H1 (cell line): ENCODE results near the gene PRRX2. TPM values are rescaled to one million over a fixed set of nuclear protein-coding genes. Genes with fewer than 3 reads are reported as not detected.
A peak's percentile ranks its signal among the peaks of the same experiment; 100 is the strongest.

ENCODE experiments used
- CTCF ChIA-PET: fragments of 300-600 bp; sonication (Branson Sonifier 250); formaldehyde crosslinking; loops from one replicate; lab custom pipeline; 2021; ENCODE audit not compliant: partially characterized antibody; lab: Charles Lee
- POLR2A ChIA-PET: fragments of 300-600 bp; sonication (Branson Sonifier 250); formaldehyde crosslinking; loops from one replicate; lab custom pipeline; 2021; ENCODE audit warnings: inconsistent platforms; ENCODE audit not compliant: partially characterized antibody; lab: Charles Lee
- DNase-seq, 2 experiments: peaks; one replicate each; pipeline versions ENCODE4 v3.0.0 to v3.0.0-alpha.2; 2010 to 2022; ENCODE audit warnings: low spot score in 2 of 2, low read depth in 1 of 2, mixed read lengths in 1 of 2
- FAIRE-seq: peaks from 2 replicates; lab custom pipeline; 2011; peaks lifted over from hg19 to GRCh38; lab: Jason Lieb, UNC
- H2AFZ ChIP-seq: 2 replicates; pipeline ENCODE4 v1.8.1; 2012; ENCODE audit warnings: low read length, inconsistent platforms
- H2AK5ac ChIP-seq: 2 replicates; pipeline ENCODE4 v1.6.1; 2013; ENCODE audit warnings: low read depth, low read length
- H2BK120ac ChIP-seq: replicated peaks from 2 replicates; pipeline ENCODE3; 2013; ENCODE audit warnings: low read depth, low read length, inconsistent platforms
- H2BK12ac ChIP-seq: 2 replicates; pipeline ENCODE4 v1.6.1; 2013; ENCODE audit warnings: low read depth, low read length
- H2BK15ac ChIP-seq: 2 replicates; pipeline ENCODE4 v1.6.1; 2013; ENCODE audit warnings: low read length
- H2BK20ac ChIP-seq: 2 replicates; pipeline ENCODE4 v1.6.1; 2013; ENCODE audit warnings: low read length
- H2BK5ac ChIP-seq: 2 replicates; pipeline ENCODE4 v1.6.1; 2013; ENCODE audit warnings: low read depth, low read length
- H3K14ac ChIP-seq: 2 replicates; pipeline ENCODE4 v1.6.1; 2013; ENCODE audit warnings: inconsistent platforms; ENCODE audit not compliant: insufficient read length
- H3K18ac ChIP-seq: 2 replicates; pipeline ENCODE4 v1.6.1; 2013; ENCODE audit warnings: low read length; ENCODE audit errors: extremely low read depth
- H3K23ac ChIP-seq: 2 replicates; pipeline ENCODE4 v1.6.1; 2013; ENCODE audit warnings: inconsistent platforms; ENCODE audit not compliant: insufficient read length
- H3K23me2 ChIP-seq: 2 replicates; pipeline ENCODE4 v1.6.1; 2013; ENCODE audit warnings: low read depth, low read length
- H3K27ac ChIP-seq: 2 replicates; pipeline ENCODE4 v1.6.1; 2011; ENCODE audit warnings: low read depth, low read length, inconsistent platforms
- H3K27me3 ChIP-seq, 4 experiments: replicated peaks in 1 of 4; 1 replicate in 1 of 4; 2 replicates in 3 of 4; pipeline versions ENCODE4 v1.6.1 to v1.8.1; 2011 to 2013; ENCODE audit warnings: low read length in 3 of 4, mild to moderate bottlenecking in 3 of 4, inconsistent platforms in 2 of 4, mixed read lengths in 2 of 4, moderate library complexity in 1 of 4; ENCODE audit not compliant: control insufficient read depth in 3 of 4, insufficient read depth in 3 of 4; ENCODE audit errors: extremely low read depth in 1 of 4
- H3K36me3 ChIP-seq, 4 experiments: 2 replicates each; pipeline versions ENCODE4 v1.6.1 to v1.8.1; 2011 to 2013; ENCODE audit warnings: mild to moderate bottlenecking in 4 of 4, low read length in 3 of 4, moderate library complexity in 2 of 4, control low read depth in 1 of 4, inconsistent platforms in 1 of 4; ENCODE audit not compliant: insufficient read depth in 4 of 4, control insufficient read depth in 2 of 4
- H3K4ac ChIP-seq: replicated peaks from 2 replicates; pipeline ENCODE3; 2013; ENCODE audit warnings: low read length, low read depth, mixed read lengths, inconsistent platforms; ENCODE audit not compliant: insufficient read length
- H3K4me1 ChIP-seq, 4 experiments: replicated peaks in 1 of 4; 1 replicate in 1 of 4; 2 replicates in 3 of 4; pipeline versions ENCODE4 v1.6.1 to v1.8.1; 2011 to 2013; ENCODE audit warnings: low read length in 3 of 4, inconsistent platforms in 2 of 4, mixed read lengths in 1 of 4; ENCODE audit not compliant: insufficient read depth in 4 of 4, control insufficient read depth in 3 of 4
- H3K4me2 ChIP-seq, 2 experiments: 2 replicates each; pipeline versions ENCODE4 v1.6.1 to v1.8.1; 2011 to 2013; ENCODE audit warnings: low read depth in 2 of 2, low read length in 2 of 2, control low read depth in 1 of 2, inconsistent platforms in 1 of 2, mild to moderate bottlenecking in 1 of 2; ENCODE audit not compliant: insufficient read depth in 1 of 2
- H3K4me3 ChIP-seq, 4 experiments: fragments of 200-600, 300-600 bp in 1 of 4; sonication (generic), shearing (Covaris generic), sonication (Bioruptor Twin) in 1 of 4; 2 replicates each; pipeline versions ENCODE4 v1.5.1 to v1.8.1; 2011 to 2016; ENCODE audit warnings: low read length in 4 of 4, low read depth in 3 of 4, control low read depth in 2 of 4, inconsistent platforms in 2 of 4, mild to moderate bottlenecking in 2 of 4, mixed read lengths in 1 of 4, moderate library complexity in 1 of 4; ENCODE audit not compliant: insufficient read depth in 2 of 4; ENCODE audit errors: extremely low read depth in 1 of 4
- H3K56ac ChIP-seq: replicated peaks from 2 replicates; pipeline ENCODE3; 2013; ENCODE audit warnings: low read depth, mild to moderate bottlenecking, mixed read lengths, low read length, inconsistent platforms; ENCODE audit not compliant: insufficient read length
- H3K79me1 ChIP-seq: 2 replicates; pipeline ENCODE4 v1.6.1; 2013; ENCODE audit warnings: low read depth, low read length, control low read depth
- H3K79me2 ChIP-seq, 2 experiments: 2 replicates each; pipeline versions ENCODE4 v1.6.1 to v1.8.1; 2012 to 2013; ENCODE audit warnings: low read length in 2 of 2, mild to moderate bottlenecking in 2 of 2, inconsistent platforms in 1 of 2; ENCODE audit not compliant: insufficient read depth in 2 of 2, control insufficient read depth in 1 of 2
- H3K9ac ChIP-seq, 4 experiments: replicated peaks in 1 of 4; 1 replicate in 1 of 4; 2 replicates in 3 of 4; pipeline versions ENCODE4 v1.6.1 to v1.8.1; 2011 to 2013; ENCODE audit warnings: low read depth in 3 of 4, low read length in 3 of 4, control low read depth in 2 of 4, mild to moderate bottlenecking in 2 of 4, moderate library complexity in 2 of 4, inconsistent platforms in 1 of 4; ENCODE audit errors: extremely low read depth in 1 of 4
- H3K9me3 ChIP-seq, 2 experiments: 2 replicates each; pipeline versions ENCODE4 v1.6.1 to v1.8.1; 2012 to 2013; ENCODE audit warnings: mild to moderate bottlenecking in 2 of 2, moderate library complexity in 2 of 2, control low read depth in 1 of 2, inconsistent platforms in 1 of 2, low read depth in 1 of 2, low read length in 1 of 2, mixed read lengths in 1 of 2; ENCODE audit not compliant: insufficient read depth in 2 of 2
- H4K20me1 ChIP-seq, 2 experiments: replicated peaks in 1 of 2; 2 replicates each; pipeline versions ENCODE3 to v1.8.1; 2011 to 2013; ENCODE audit warnings: inconsistent platforms in 2 of 2, low read length in 2 of 2, mild to moderate bottlenecking in 1 of 2; ENCODE audit not compliant: insufficient read depth in 2 of 2, control insufficient read depth in 1 of 2
- H4K5ac ChIP-seq: 2 replicates; pipeline ENCODE4 v1.6.1; 2013; ENCODE audit warnings: low read length, low read depth, mixed read lengths, inconsistent platforms; ENCODE audit not compliant: insufficient read length
- H4K8ac ChIP-seq: 2 replicates; pipeline ENCODE4 v1.8.0; 2013; ENCODE audit warnings: mild to moderate bottlenecking, moderate library complexity, low read length, inconsistent platforms; ENCODE audit not compliant: insufficient read depth; ENCODE audit errors: extremely low read depth
- H4K91ac ChIP-seq: replicated peaks from 2 replicates; pipeline ENCODE3; 2013; ENCODE audit warnings: low read length, mixed read lengths, inconsistent platforms; ENCODE audit not compliant: insufficient read length
- CTBP2 ChIP-seq: IDR thresholded peaks from 2 replicates; pipeline ENCODE4 v1.7.0; 2011; ENCODE audit warnings: borderline replicate concordance, mild to moderate bottlenecking, moderate library complexity, mixed read lengths, low read length; ENCODE audit not compliant: insufficient read depth, insufficient read length
- CTCF ChIP-seq, 3 experiments: IDR thresholded peaks; 1 replicate in 2 of 3; 2 replicates in 1 of 3; pipeline versions ENCODE4 v1.5.1 to v1.6.1; 2011; ENCODE audit warnings: low read length in 3 of 3, mild to moderate bottlenecking in 3 of 3, inconsistent platforms in 2 of 3, low read depth in 1 of 3, moderate library complexity in 1 of 3; ENCODE audit not compliant: insufficient read depth in 1 of 3; ENCODE audit errors: control extremely low read depth in 1 of 3
- MAX ChIP-seq: IDR thresholded peaks from 2 replicates; pipeline ENCODE4 v1.6.1; 2012; ENCODE audit warnings: inconsistent platforms
- PHF8 ChIP-seq: fragments of 200-600 bp; sonication (generic); conservative IDR thresholded peaks from 2 replicates; pipeline ENCODE4 v1.7.1; 2012; ENCODE audit warnings: low read depth, mild to moderate bottlenecking, inconsistent platforms, low read length, moderate library complexity
- RAD21 ChIP-seq, 2 experiments: IDR thresholded peaks in 1 of 2; conservative IDR thresholded peaks in 1 of 2; 2 replicates each; pipeline ENCODE4 v1.6.1; 2011; ENCODE audit warnings: low read depth in 2 of 2, low read length in 2 of 2, improper control_type of control experiment in 1 of 2, inconsistent platforms in 1 of 2, mild to moderate bottlenecking in 1 of 2, moderate library complexity in 1 of 2
- WGBS, 2 experiments: shearing (Covaris generic) in 1 of 2; methylation state at CpG; one replicate each; pipeline versions ENCODE4 v1.1.6 to v1.1.7; 2013 to 2015; ENCODE audit warnings: low lambda C conversion rate in 2 of 2, mixed read lengths in 2 of 2, inconsistent platforms in 1 of 2, low coverage in 1 of 2, missing lambda C conversion rate in 1 of 2; ENCODE audit not compliant: insufficient replicate concordance in 2 of 2, insufficient coverage in 1 of 2, insufficient read length in 1 of 2; ENCODE audit errors: extremely low coverage in 1 of 2, missing lambda C conversion rate in 1 of 2; 5-methylcytosine and 5-hydroxymethylcytosine counted together
- polyA plus RNA-seq, 7 experiments: library from polyadenylated mRNA; depleted of rRNA in 3 of 7; stranded (reverse) in 5 of 7; unstranded in 2 of 7; fragments of >200 nt in 5 of 7; fragments of 200-250 nt in 2 of 7; gene quantifications; 1 replicate in 5 of 7; 2 replicates in 1 of 7; 4 replicates in 1 of 7; pipeline versions ENCODE4 v1.2.1 to v1.2.3, GENCODE V29; 2011 to 2013; ENCODE audit warnings: missing spikeins in 2 of 7, mixed read lengths in 2 of 7
- total RNA-seq: library from RNA; stranded (reverse); fragmentation: NEBNext Ultra II Directional; extraction: Animal tissue kit (Norgen Biotek cat#: 25700); gene quantifications from 2 replicates; pipeline ENCODE4 v1.2.1, GENCODE V29; 2021
- TF ChIP-seq, protein P1 (sequence below): IDR thresholded peaks from 2 replicates; pipeline ENCODE4 v1.6.1; 2012; ENCODE audit warnings: inconsistent platforms

The PRRX2 gene
- total and polyA plus RNA-seq, 2 of the 8 experiments (the other 6 are each of a cell fraction or from before 2014, with no cell fraction given), result 5.8 to 9.2 TPM

- Histone ChIP-seq H4K8ac (no peak overlapping the region), H3K9me3 (no peaks in the 10 kb centered on the region), H4K91ac (no peak overlapping the region), H2BK12ac (peak overlapping the region; percentile 87; the same call in 1 of the 2 replicates), H3K36me3 (no peaks in the 10 kb centered on the region), H2BK15ac (no peak overlapping the region), H2AK5ac (peak overlapping the region; percentile 75; the same call in 1 of the 2 replicates), H4K5ac (no peak overlapping the region), H3K23me2 (peaks cover 12% of the 10 kb centered on the region; the same call in 1 of the 2 replicates), H3K79me2 (no peaks in the 10 kb centered on the region), H3K27me3 (peaks cover 18 to 36% (median 30%) of the 10 kb centered on the region in 4 experiments), H3K4ac (no peak overlapping the region), H2AFZ (no peak overlapping the region), H3K4me3 (no peak overlapping the region), H3K27ac (no peak overlapping the region), H3K4me1 (peaks cover 0 to 8% (median 2%) of the 10 kb centered on the region in 4 experiments; a peak in 3 of 7 replicates), H3K56ac (no peak overlapping the region), H3K14ac (no peak overlapping the region), H2BK5ac (no peak overlapping the region; the same call in 1 of the 2 replicates), H2BK120ac (no peak overlapping the region), H3K18ac (no peak overlapping the region), H3K23ac (no peak overlapping the region), H3K4me2 (no peak overlapping the region), H2BK20ac (0 out of 2 replicates have a peak overlapping the region, but pooled peaks have one; percentile 75)
- no peak for DNase-seq
- ChIA-PET CTCF (interaction anchor here (0.5 to 2.3 kb wide), 12 partner anchors 11 to 487 kb away, joined by 3 to 13 read pairs (median 4); no protein-coding TSS in a partner anchor), POLR2A (no interaction called here)
- WGBS, 2 experiments, result 40% methylated on average over 1 of the region's 1 CpG; no CpG with 5 or more reads in 1 of the 2 experiments
- FAIRE-seq, result no peak
- TF ChIP-seq PHF8 (no peak), RAD21 (IDR thresholded peaks at IDR 0.05 in 1 of 2, conservative IDR thresholded peaks at IDR 0.05 in 1 of 2; ENCODE audit: low read depth in 2 of 2, low read length in 2 of 2) (peak; percentile 78 to 85), CTCF (IDR thresholded peaks at IDR 0.05; ENCODE audit: control extremely low read depth in 1 of 3, insufficient read depth in 1 of 3, low read depth in 1 of 3, low read length in 3 of 3) (peak in 2 of 3 experiments; percentile 71 to 80; a peak in 3 of 4 replicates), CTBP2 (peak; percentile 46), MAX (peak; percentile 29; the same call in 1 of the 2 replicates)
- TF ChIP-seq, protein P1, sequence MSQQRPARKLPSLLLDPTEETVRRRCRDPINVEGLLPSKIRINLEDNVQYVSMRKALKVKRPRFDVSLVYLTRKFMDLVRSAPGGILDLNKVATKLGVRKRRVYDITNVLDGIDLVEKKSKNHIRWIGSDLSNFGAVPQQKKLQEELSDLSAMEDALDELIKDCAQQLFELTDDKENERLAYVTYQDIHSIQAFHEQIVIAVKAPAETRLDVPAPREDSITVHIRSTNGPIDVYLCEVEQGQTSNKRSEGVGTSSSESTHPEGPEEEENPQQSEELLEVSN, result peak; percentile 16; the same call in 1 of the 2 replicates
- TF ChIP-seq, all 59 proteins: peak for 5
- Histone ChIP-seq H4K20me1 (peaks cover 1 to 2% of the 10 kb centered on the region in 2 experiments), H3K79me1 (no peaks in the 10 kb centered on the region), H3K9ac (no peak overlapping the region)
Observed at GRCh38 chr9:129617167-129617566, 48.3 kb upstream of the PRRX2 start.
